H1 (cell line): Measurements from ENCODE around the gene AKAP7. TPM values are rescaled to one million over a fixed set of nuclear protein-coding genes. Genes with fewer than 3 reads are reported as not detected.
"Not testable (repeated sequence)": the region's sequence is repeated elsewhere in the genome, so short reads cannot be mapped to it uniquely, and the experiment has no call there.

ENCODE experiments used
- CTCF ChIA-PET: fragments of 300-600 bp; sonication (Branson Sonifier 250); formaldehyde crosslinking; loops from one replicate; lab custom pipeline; 2021; ENCODE audit not compliant: partially characterized antibody; lab: Charles Lee
- POLR2A ChIA-PET: fragments of 300-600 bp; sonication (Branson Sonifier 250); formaldehyde crosslinking; loops from one replicate; lab custom pipeline; 2021; ENCODE audit warnings: inconsistent platforms; ENCODE audit not compliant: partially characterized antibody; lab: Charles Lee
- DNase-seq, 2 experiments: peaks; one replicate each; pipeline versions ENCODE4 v3.0.0 to v3.0.0-alpha.2; 2010 to 2022; ENCODE audit warnings: low spot score in 2 of 2, low read depth in 1 of 2, mixed read lengths in 1 of 2
- FAIRE-seq: peaks from 2 replicates; lab custom pipeline; 2011; peaks lifted over from hg19 to GRCh38; lab: Jason Lieb, UNC
- H2AFZ ChIP-seq: 2 replicates; pipeline ENCODE4 v1.8.1; 2012; ENCODE audit warnings: low read length, inconsistent platforms
- H2AK5ac ChIP-seq: 2 replicates; pipeline ENCODE4 v1.6.1; 2013; ENCODE audit warnings: low read depth, low read length
- H2BK120ac ChIP-seq: replicated peaks from 2 replicates; pipeline ENCODE3; 2013; ENCODE audit warnings: low read depth, low read length, inconsistent platforms
- H2BK12ac ChIP-seq: 2 replicates; pipeline ENCODE4 v1.6.1; 2013; ENCODE audit warnings: low read depth, low read length
- H2BK15ac ChIP-seq: 2 replicates; pipeline ENCODE4 v1.6.1; 2013; ENCODE audit warnings: low read length
- H2BK20ac ChIP-seq: 2 replicates; pipeline ENCODE4 v1.6.1; 2013; ENCODE audit warnings: low read length
- H2BK5ac ChIP-seq: 2 replicates; pipeline ENCODE4 v1.6.1; 2013; ENCODE audit warnings: low read depth, low read length
- H3K14ac ChIP-seq: 2 replicates; pipeline ENCODE4 v1.6.1; 2013; ENCODE audit warnings: inconsistent platforms; ENCODE audit not compliant: insufficient read length
- H3K18ac ChIP-seq: 2 replicates; pipeline ENCODE4 v1.6.1; 2013; ENCODE audit warnings: low read length; ENCODE audit errors: extremely low read depth
- H3K23ac ChIP-seq: 2 replicates; pipeline ENCODE4 v1.6.1; 2013; ENCODE audit warnings: inconsistent platforms; ENCODE audit not compliant: insufficient read length
- H3K23me2 ChIP-seq: 2 replicates; pipeline ENCODE4 v1.6.1; 2013; ENCODE audit warnings: low read depth, low read length
- H3K27ac ChIP-seq: 2 replicates; pipeline ENCODE4 v1.6.1; 2011; ENCODE audit warnings: low read depth, low read length, inconsistent platforms
- H3K27me3 ChIP-seq, 4 experiments: replicated peaks in 1 of 4; 1 replicate in 1 of 4; 2 replicates in 3 of 4; pipeline versions ENCODE4 v1.6.1 to v1.8.1; 2011 to 2013; ENCODE audit warnings: low read length in 3 of 4, mild to moderate bottlenecking in 3 of 4, inconsistent platforms in 2 of 4, mixed read lengths in 2 of 4, moderate library complexity in 1 of 4; ENCODE audit not compliant: control insufficient read depth in 3 of 4, insufficient read depth in 3 of 4; ENCODE audit errors: extremely low read depth in 1 of 4
- H3K36me3 ChIP-seq, 4 experiments: 2 replicates each; pipeline versions ENCODE4 v1.6.1 to v1.8.1; 2011 to 2013; ENCODE audit warnings: mild to moderate bottlenecking in 4 of 4, low read length in 3 of 4, moderate library complexity in 2 of 4, control low read depth in 1 of 4, inconsistent platforms in 1 of 4; ENCODE audit not compliant: insufficient read depth in 4 of 4, control insufficient read depth in 2 of 4
- H3K4ac ChIP-seq: replicated peaks from 2 replicates; pipeline ENCODE3; 2013; ENCODE audit warnings: low read length, low read depth, mixed read lengths, inconsistent platforms; ENCODE audit not compliant: insufficient read length
- H3K4me1 ChIP-seq, 4 experiments: replicated peaks in 1 of 4; 1 replicate in 1 of 4; 2 replicates in 3 of 4; pipeline versions ENCODE4 v1.6.1 to v1.8.1; 2011 to 2013; ENCODE audit warnings: low read length in 3 of 4, inconsistent platforms in 2 of 4, mixed read lengths in 1 of 4; ENCODE audit not compliant: insufficient read depth in 4 of 4, control insufficient read depth in 3 of 4
- H3K4me2 ChIP-seq, 2 experiments: 2 replicates each; pipeline versions ENCODE4 v1.6.1 to v1.8.1; 2011 to 2013; ENCODE audit warnings: low read depth in 2 of 2, low read length in 2 of 2, control low read depth in 1 of 2, inconsistent platforms in 1 of 2, mild to moderate bottlenecking in 1 of 2; ENCODE audit not compliant: insufficient read depth in 1 of 2
- H3K4me3 ChIP-seq, 4 experiments: fragments of 200-600, 300-600 bp in 1 of 4; sonication (generic), shearing (Covaris generic), sonication (Bioruptor Twin) in 1 of 4; 2 replicates each; pipeline versions ENCODE4 v1.5.1 to v1.8.1; 2011 to 2016; ENCODE audit warnings: low read length in 4 of 4, low read depth in 3 of 4, control low read depth in 2 of 4, inconsistent platforms in 2 of 4, mild to moderate bottlenecking in 2 of 4, mixed read lengths in 1 of 4, moderate library complexity in 1 of 4; ENCODE audit not compliant: insufficient read depth in 2 of 4; ENCODE audit errors: extremely low read depth in 1 of 4
- H3K56ac ChIP-seq: replicated peaks from 2 replicates; pipeline ENCODE3; 2013; ENCODE audit warnings: low read depth, mild to moderate bottlenecking, mixed read lengths, low read length, inconsistent platforms; ENCODE audit not compliant: insufficient read length
- H3K79me1 ChIP-seq: 2 replicates; pipeline ENCODE4 v1.6.1; 2013; ENCODE audit warnings: low read depth, low read length, control low read depth
- H3K79me2 ChIP-seq, 2 experiments: 2 replicates each; pipeline versions ENCODE4 v1.6.1 to v1.8.1; 2012 to 2013; ENCODE audit warnings: low read length in 2 of 2, mild to moderate bottlenecking in 2 of 2, inconsistent platforms in 1 of 2; ENCODE audit not compliant: insufficient read depth in 2 of 2, control insufficient read depth in 1 of 2
- H3K9ac ChIP-seq, 4 experiments: replicated peaks in 1 of 4; 1 replicate in 1 of 4; 2 replicates in 3 of 4; pipeline versions ENCODE4 v1.6.1 to v1.8.1; 2011 to 2013; ENCODE audit warnings: low read depth in 3 of 4, low read length in 3 of 4, control low read depth in 2 of 4, mild to moderate bottlenecking in 2 of 4, moderate library complexity in 2 of 4, inconsistent platforms in 1 of 4; ENCODE audit errors: extremely low read depth in 1 of 4
- H3K9me3 ChIP-seq, 2 experiments: 2 replicates each; pipeline versions ENCODE4 v1.6.1 to v1.8.1; 2012 to 2013; ENCODE audit warnings: mild to moderate bottlenecking in 2 of 2, moderate library complexity in 2 of 2, control low read depth in 1 of 2, inconsistent platforms in 1 of 2, low read depth in 1 of 2, low read length in 1 of 2, mixed read lengths in 1 of 2; ENCODE audit not compliant: insufficient read depth in 2 of 2
- H4K20me1 ChIP-seq, 2 experiments: replicated peaks in 1 of 2; 2 replicates each; pipeline versions ENCODE3 to v1.8.1; 2011 to 2013; ENCODE audit warnings: inconsistent platforms in 2 of 2, low read length in 2 of 2, mild to moderate bottlenecking in 1 of 2; ENCODE audit not compliant: insufficient read depth in 2 of 2, control insufficient read depth in 1 of 2
- H4K5ac ChIP-seq: 2 replicates; pipeline ENCODE4 v1.6.1; 2013; ENCODE audit warnings: low read length, low read depth, mixed read lengths, inconsistent platforms; ENCODE audit not compliant: insufficient read length
- H4K8ac ChIP-seq: 2 replicates; pipeline ENCODE4 v1.8.0; 2013; ENCODE audit warnings: mild to moderate bottlenecking, moderate library complexity, low read length, inconsistent platforms; ENCODE audit not compliant: insufficient read depth; ENCODE audit errors: extremely low read depth
- H4K91ac ChIP-seq: replicated peaks from 2 replicates; pipeline ENCODE3; 2013; ENCODE audit warnings: low read length, mixed read lengths, inconsistent platforms; ENCODE audit not compliant: insufficient read length
- WGBS, 2 experiments: shearing (Covaris generic) in 1 of 2; methylation state at CpG; one replicate each; pipeline versions ENCODE4 v1.1.6 to v1.1.7; 2013 to 2015; ENCODE audit warnings: low lambda C conversion rate in 2 of 2, mixed read lengths in 2 of 2, inconsistent platforms in 1 of 2, low coverage in 1 of 2, missing lambda C conversion rate in 1 of 2; ENCODE audit not compliant: insufficient replicate concordance in 2 of 2, insufficient coverage in 1 of 2, insufficient read length in 1 of 2; ENCODE audit errors: extremely low coverage in 1 of 2, missing lambda C conversion rate in 1 of 2; 5-methylcytosine and 5-hydroxymethylcytosine counted together
- polyA plus RNA-seq, 7 experiments: library from polyadenylated mRNA; depleted of rRNA in 3 of 7; stranded (reverse) in 5 of 7; unstranded in 2 of 7; fragments of >200 nt in 5 of 7; fragments of 200-250 nt in 2 of 7; gene quantifications; 1 replicate in 5 of 7; 2 replicates in 1 of 7; 4 replicates in 1 of 7; pipeline versions ENCODE4 v1.2.1 to v1.2.3, GENCODE V29; 2011 to 2013; ENCODE audit warnings: missing spikeins in 2 of 7, mixed read lengths in 2 of 7
- total RNA-seq: library from RNA; stranded (reverse); fragmentation: NEBNext Ultra II Directional; extraction: Animal tissue kit (Norgen Biotek cat#: 25700); gene quantifications from 2 replicates; pipeline ENCODE4 v1.2.1, GENCODE V29; 2021

AKAP7 gene
- total and polyA plus RNA-seq, 2 of the 8 experiments (the other 6 are each of a cell fraction or from before 2014, with no cell fraction given) = 4.7 to 16.9 TPM

DNA sequence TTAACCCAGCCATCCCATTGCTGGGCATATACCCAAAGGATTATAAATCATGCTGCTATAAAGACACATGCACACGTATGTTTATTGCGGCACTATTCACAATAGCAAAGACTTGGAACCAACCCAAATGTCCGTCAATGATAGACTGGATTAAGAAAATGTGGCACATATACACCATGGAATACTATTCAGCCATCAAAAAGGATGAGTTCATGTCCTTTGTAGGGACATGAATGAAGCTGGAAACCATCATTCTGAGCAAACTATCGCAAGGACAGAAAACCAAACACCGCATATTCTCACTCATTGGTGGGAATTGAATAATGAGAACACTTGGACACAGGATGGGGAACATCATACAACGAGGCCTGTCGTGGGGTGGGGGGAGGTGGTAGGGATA lies 43.3 kb upstream of the AKAP7 start:
- POLR2A ChIA-PET, H4K5ac ChIP-seq, H4K8ac ChIP-seq, H3K14ac ChIP-seq, H3K4me2 ChIP-seq, H3K23ac ChIP-seq, H3K9me3 ChIP-seq, H3K4me1 ChIP-seq, H4K91ac ChIP-seq, H2AFZ ChIP-seq, DNase-seq, H4K20me1 ChIP-seq, H3K4ac ChIP-seq, H3K4me3 ChIP-seq, FAIRE-seq, H3K9ac ChIP-seq, H2BK20ac ChIP-seq, H3K27ac ChIP-seq, H3K18ac ChIP-seq, H3K56ac ChIP-seq, H2BK15ac ChIP-seq, H3K36me3 ChIP-seq, H2AK5ac ChIP-seq, H2BK12ac ChIP-seq, H3K27me3 ChIP-seq, H3K23me2 ChIP-seq, H3K79me2 ChIP-seq, H2BK120ac ChIP-seq, H2BK5ac ChIP-seq, H3K79me1 ChIP-seq: not testable (repeated sequence)
- CTCF ChIA-PET = interaction anchor here (1.1 kb wide), 1 partner anchor 65 kb away, joined by 3 read pairs; no protein-coding TSS in a partner anchor
- WGBS, 2 experiments = 98% methylated on average over 7 of the region's 7 CpGs; no CpG with 5 or more reads in 1 of the 2 experiments
